ENCODE data around the gene PLXNA4.

DNA sequence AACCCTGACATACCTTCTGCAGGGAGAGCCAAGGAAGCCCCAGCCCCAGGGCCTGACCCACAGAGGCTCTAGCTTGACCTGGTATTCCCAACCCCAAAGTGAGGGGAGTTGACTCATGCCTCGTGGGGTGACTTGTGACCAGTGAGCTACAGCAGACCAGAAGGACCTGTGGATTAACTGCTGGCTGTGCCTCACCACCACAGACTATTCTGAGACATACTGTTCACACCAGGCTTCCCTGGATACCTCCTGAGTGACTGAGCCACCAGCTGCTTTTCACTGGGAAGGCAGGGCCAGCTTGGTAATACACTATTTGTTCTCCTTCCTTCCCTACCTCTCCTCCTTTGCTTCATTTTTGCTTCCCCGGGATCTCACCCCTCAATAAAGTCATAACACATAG lies 7.3 kb downstream of the PLXNA4 start:
- TF ChIP-seq SP2 (tag by site-specific recombination; IDR thresholded peaks at IDR 0.05) = no peak
- TF ChIP-seq, protein P1, sequence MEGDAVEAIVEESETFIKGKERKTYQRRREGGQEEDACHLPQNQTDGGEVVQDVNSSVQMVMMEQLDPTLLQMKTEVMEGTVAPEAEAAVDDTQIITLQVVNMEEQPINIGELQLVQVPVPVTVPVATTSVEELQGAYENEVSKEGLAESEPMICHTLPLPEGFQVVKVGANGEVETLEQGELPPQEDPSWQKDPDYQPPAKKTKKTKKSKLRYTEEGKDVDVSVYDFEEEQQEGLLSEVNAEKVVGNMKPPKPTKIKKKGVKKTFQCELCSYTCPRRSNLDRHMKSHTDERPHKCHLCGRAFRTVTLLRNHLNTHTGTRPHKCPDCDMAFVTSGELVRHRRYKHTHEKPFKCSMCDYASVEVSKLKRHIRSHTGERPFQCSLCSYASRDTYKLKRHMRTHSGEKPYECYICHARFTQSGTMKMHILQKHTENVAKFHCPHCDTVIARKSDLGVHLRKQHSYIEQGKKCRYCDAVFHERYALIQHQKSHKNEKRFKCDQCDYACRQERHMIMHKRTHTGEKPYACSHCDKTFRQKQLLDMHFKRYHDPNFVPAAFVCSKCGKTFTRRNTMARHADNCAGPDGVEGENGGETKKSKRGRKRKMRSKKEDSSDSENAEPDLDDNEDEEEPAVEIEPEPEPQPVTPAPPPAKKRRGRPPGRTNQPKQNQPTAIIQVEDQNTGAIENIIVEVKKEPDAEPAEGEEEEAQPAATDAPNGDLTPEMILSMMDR (tag by site-specific recombination; IDR thresholded peaks at IDR 0.05) = no peak
- no peak for TF ChIP-seq ZNF548 (tag by site-specific recombination; IDR thresholded peaks at IDR 0.05)
- TF ChIP-seq, protein P2, sequence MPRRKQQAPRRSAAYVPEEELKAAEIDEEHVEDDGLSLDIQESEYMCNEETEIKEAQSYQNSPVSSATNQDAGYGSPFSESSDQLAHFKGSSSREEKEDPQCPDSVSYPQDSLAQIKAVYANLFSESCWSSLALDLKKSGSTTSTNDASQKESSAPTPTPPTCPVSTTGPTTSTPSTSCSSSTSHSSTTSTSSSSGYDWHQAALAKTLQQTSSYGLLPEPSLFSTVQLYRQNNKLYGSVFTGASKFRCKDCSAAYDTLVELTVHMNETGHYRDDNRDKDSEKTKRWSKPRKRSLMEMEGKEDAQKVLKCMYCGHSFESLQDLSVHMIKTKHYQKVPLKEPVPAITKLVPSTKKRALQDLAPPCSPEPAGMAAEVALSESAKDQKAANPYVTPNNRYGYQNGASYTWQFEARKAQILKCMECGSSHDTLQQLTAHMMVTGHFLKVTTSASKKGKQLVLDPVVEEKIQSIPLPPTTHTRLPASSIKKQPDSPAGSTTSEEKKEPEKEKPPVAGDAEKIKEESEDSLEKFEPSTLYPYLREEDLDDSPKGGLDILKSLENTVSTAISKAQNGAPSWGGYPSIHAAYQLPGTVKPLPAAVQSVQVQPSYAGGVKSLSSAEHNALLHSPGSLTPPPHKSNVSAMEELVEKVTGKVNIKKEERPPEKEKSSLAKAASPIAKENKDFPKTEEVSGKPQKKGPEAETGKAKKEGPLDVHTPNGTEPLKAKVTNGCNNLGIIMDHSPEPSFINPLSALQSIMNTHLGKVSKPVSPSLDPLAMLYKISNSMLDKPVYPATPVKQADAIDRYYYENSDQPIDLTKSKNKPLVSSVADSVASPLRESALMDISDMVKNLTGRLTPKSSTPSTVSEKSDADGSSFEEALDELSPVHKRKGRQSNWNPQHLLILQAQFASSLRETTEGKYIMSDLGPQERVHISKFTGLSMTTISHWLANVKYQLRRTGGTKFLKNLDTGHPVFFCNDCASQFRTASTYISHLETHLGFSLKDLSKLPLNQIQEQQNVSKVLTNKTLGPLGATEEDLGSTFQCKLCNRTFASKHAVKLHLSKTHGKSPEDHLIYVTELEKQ (tag by site-specific recombination; IDR thresholded peaks at IDR 0.05; ENCODE audit: borderline replicate concordance) = no peak
- no peak for TF ChIP-seq OVOL3 (tag by site-specific recombination; IDR thresholded peaks at IDR 0.05)
- TF ChIP-seq ZSCAN30 (tag by site-specific recombination; IDR thresholded peaks at IDR 0.05) = no peak
- TF ChIP-seq, protein P3, sequence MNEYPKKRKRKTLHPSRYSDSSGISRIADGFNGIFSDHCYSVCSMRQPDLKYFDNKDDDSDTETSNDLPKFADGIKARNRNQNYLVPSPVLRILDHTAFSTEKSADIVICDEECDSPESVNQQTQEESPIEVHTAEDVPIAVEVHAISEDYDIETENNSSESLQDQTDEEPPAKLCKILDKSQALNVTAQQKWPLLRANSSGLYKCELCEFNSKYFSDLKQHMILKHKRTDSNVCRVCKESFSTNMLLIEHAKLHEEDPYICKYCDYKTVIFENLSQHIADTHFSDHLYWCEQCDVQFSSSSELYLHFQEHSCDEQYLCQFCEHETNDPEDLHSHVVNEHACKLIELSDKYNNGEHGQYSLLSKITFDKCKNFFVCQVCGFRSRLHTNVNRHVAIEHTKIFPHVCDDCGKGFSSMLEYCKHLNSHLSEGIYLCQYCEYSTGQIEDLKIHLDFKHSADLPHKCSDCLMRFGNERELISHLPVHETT (tag by site-specific recombination; IDR thresholded peaks at IDR 0.05) = no peak
- TF ChIP-seq ZBTB7A (tag by site-specific recombination; IDR thresholded peaks at IDR 0.05; ENCODE audit: low read depth) = no peak
- TF ChIP-seq, protein P4, sequence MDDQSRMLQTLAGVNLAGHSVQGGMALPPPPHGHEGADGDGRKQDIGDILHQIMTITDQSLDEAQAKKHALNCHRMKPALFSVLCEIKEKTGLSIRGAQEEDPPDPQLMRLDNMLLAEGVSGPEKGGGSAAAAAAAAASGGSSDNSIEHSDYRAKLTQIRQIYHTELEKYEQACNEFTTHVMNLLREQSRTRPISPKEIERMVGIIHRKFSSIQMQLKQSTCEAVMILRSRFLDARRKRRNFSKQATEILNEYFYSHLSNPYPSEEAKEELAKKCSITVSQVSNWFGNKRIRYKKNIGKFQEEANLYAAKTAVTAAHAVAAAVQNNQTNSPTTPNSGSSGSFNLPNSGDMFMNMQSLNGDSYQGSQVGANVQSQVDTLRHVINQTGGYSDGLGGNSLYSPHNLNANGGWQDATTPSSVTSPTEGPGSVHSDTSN (CRISPR knock-in tag; IDR thresholded peaks at IDR 0.05) = no peak
- TF ChIP-seq ZNF433 (tag by site-specific recombination; IDR thresholded peaks at IDR 0.05; ENCODE audit: low read depth) = no peak
- TF ChIP-seq EGR2 (tag by site-specific recombination; IDR thresholded peaks at IDR 0.05; ENCODE audit: low read depth) = no peak
- no peak for TF ChIP-seq ZNF658 (tag by site-specific recombination; IDR thresholded peaks at IDR 0.05)
- no peak for TF ChIP-seq ZBTB1 (tag by site-specific recombination; IDR thresholded peaks at IDR 0.05)
- TF ChIP-seq ZNF670 (tag by site-specific recombination; IDR thresholded peaks at IDR 0.05; ENCODE audit: low read depth) = no peak

Measured in HEK293 (cell line).